HG03064 (cell line): ENCODE data around the gene BMI1.
"Not testable (repeated sequence)": the region's sequence is repeated elsewhere in the genome, so short reads cannot be mapped to it uniquely, and the experiment has no call there.

Experiments
- ATAC-seq: cut with Tn5 transposase; IDR thresholded peaks from one replicate; pipeline ENCODE4 v1.9.1; 2021; ENCODE audit warnings: low read depth; ENCODE audit not compliant: unreplicated experiment

BMI1 gene

GRCh38 chr10:22338185-22338900 is 17.4 kb downstream of the BMI1 start:
- ATAC-seq = no peak

DNA sequence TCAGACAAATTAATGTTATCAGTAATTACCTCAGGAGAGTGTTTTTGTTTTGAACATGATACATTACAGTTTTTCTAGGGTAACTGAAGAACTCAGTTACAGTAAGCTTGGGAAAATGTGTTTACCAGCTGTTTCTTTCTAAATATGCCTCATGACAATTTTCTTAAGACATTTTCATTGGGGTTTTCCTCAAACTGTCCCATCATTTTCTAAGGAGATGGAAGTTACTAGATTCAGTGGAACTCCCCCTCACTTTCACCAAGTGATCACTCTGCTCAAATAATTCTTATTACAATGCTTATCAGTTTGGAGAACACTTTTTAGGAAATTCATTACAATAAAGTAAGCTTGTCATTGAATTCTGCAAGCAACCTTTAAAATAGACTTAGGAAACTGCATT is 18.0 kb downstream of the BMI1 start:
- ATAC-seq = no peak

DNA sequence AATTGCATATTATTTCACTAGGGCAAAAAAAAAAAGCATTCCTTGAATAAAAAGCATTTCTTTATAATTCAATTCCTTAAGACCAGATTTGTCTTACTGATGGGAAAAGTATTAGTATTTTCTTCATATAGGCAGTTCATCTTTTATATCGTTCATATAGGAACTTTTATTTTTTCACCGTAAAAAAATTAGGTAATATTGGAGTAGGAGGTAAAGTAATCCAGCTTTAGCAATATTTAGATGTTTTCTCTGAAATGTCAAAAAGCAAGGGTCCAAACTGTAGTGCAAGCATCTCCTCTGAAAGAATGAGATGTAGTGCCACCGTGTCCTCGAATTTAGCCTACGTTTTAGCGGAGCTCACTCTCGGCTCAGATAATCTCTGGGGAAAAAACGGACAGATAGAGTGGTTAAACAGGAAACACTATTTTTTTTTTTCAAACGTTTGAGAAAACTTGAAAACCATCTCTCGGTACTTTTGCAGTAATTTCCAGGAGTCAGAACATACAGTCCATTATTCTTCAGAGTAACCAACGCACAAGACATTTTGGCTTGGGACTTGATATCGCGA is 18.9 kb downstream of the BMI1 start:
- ATAC-seq = peak; percentile 1

GRCh38 chr10:22340329-22341189 is 19.7 kb downstream of the BMI1 start:
- ATAC-seq = peak; percentile 46

- peak; percentile 9 for ATAC-seq
Observed at GRCh38 chr10:22341190-22341925, 20.5 kb downstream of the BMI1 start.

- no peak for ATAC-seq
Observed at GRCh38 chr10:22341926-22342196, 21.0 kb downstream of the BMI1 start.

DNA sequence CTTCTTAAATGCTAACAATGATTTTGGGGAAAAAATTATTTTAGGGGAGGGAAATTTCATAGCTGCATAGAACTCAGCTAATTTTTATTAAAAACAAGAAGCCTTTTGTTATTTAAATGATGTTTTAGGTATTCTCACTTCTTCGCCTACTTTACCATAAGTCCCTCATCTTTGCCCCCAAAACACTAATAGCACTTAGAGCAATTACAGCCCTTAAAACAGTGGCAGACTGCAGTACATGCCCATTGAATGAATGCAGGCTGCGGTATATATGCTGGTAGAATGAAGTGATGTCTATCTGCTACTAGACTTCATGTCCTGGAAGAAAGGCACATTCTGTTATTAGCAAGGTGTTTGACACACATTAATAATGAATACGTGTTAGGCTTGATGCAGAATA is 21.5 kb downstream of the BMI1 start:
- no peak for ATAC-seq

GRCh38 chr10:22343731-22344130 is 22.8 kb downstream of the BMI1 start:
- ATAC-seq = no peak

- no peak for ATAC-seq
Observed at GRCh38 chr10:22344249-22344648, 23.4 kb downstream of the BMI1 start.

DNA sequence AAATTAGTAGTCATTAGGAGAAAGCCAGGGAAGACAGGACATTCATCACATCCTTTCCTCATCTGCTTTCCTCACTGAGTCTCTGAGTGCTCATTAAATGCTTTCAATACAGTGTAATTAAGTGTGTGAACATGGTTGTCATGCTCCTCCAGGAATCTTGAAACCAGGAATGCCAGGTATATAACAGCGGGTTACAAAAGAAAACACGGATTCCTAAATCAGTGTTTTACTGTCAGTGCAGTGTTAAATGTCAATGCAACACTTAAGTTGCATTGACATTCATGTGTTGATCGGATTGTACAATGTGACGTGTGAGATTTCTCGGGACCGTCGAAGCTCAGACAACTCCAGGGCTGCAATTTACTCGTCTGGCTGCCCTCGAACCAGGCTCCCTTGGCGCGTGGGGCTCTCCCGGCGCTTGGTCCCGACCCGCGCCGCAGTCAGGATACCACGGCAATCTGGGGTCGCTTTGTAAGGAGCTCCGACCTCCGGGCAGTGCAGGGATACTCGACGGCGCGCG is 23.9 kb downstream of the BMI1 start:
- no peak for ATAC-seq

- ATAC-seq = no peak
Observed at GRCh38 chr10:22345301-22346095, 24.6 kb downstream of the BMI1 start, which contains the start of gene SPAG6. Gene SPAG6 (plus strand): TSS chr10:22345496. CDS start chr10:22345612, 116 bp downstream.

- ATAC-seq = no peak
Observed at GRCh38 chr10:22346096-22346661, 25.3 kb downstream of the BMI1 start.

DNA sequence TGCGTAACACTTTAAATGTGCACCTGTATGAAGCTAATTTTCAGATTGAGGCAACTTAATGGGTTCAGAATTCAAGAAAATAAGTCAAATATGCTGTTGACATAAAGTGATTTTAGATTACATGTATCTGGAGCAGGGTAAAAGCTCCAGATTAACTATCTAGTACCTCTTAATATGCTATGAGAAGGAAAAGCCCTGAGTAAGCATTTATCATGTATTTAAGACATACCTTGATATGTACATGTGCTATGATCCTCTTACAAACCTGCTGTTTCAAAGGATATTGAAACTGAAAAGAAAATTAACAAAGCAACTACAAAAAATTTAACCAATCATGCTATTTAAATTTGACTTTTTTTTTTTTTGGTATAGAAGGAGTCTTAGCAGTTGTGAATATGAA is 28.9 kb downstream of the BMI1 start:
- ATAC-seq = no peak

DNA sequence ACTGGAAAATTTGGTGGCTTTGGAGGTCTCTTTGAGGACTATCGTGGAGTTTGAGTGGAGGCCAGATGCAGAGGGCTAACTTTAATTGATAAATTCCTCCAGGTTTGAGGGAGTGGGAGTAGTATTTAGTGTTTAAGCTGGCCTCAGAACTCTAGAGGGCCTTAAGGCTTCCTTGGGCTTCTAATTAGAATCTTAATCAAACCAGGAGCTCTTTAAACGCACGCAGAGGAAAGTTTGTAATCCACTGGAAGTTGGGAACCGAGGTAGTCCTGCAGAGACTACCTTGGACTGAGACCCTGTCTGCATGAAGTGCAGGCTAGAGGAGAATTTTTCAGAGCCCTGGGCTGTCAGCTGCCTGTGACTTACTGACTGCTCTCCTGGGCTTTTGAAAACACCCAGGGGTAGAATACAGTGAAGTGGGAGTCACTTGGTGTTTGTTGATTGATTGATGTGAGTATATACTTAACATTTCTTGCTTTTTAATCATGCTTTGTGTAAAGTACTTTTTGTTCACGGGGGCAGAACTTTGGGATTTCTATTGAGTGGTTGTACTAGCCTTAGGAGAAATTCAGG is 30.3 kb downstream of the BMI1 start:
- ATAC-seq = no peak

GRCh38 chr10:22356324-22356873 is 35.5 kb downstream of the BMI1 start:
- ATAC-seq = no peak

DNA sequence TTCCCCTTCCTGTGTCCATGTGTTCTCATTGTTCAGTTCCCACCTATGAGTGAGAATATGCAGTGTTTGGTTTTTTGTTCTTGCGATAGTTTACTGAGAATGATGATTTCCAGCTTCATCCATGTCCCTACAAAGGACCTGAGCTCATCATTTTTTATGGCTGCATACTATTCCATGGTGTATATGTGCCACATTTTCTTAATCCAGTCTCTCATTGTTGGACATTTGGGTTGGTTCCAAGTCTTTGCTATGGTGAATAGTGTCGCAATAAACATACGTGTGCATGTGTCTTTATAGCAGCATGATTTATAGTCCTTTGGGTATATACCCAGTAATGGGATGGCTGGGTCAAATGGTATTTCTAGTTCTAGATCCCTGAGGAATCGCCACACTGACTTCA is 36.9 kb downstream of the BMI1 start:
- not testable (repeated sequence) for ATAC-seq

DNA sequence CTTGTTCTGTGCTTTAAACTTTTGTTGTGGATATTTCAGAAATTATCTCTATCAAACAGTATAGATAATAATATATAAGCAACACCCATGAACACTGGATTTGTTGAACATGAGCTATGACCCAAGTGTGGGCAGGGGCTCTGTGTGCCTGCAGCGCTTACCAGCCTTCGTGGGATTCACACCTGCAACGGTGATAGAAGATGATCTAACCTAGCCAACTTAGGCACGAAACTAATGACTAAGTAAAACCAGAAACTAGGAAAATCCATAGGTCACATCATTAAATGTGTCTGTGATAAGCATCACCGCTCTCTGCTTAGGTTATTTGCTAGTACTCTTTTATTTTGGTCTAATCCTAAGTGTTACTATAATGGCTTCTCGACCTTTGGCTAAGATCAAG is 42.4 kb downstream of the BMI1 start:
- ATAC-seq = no peak

DNA sequence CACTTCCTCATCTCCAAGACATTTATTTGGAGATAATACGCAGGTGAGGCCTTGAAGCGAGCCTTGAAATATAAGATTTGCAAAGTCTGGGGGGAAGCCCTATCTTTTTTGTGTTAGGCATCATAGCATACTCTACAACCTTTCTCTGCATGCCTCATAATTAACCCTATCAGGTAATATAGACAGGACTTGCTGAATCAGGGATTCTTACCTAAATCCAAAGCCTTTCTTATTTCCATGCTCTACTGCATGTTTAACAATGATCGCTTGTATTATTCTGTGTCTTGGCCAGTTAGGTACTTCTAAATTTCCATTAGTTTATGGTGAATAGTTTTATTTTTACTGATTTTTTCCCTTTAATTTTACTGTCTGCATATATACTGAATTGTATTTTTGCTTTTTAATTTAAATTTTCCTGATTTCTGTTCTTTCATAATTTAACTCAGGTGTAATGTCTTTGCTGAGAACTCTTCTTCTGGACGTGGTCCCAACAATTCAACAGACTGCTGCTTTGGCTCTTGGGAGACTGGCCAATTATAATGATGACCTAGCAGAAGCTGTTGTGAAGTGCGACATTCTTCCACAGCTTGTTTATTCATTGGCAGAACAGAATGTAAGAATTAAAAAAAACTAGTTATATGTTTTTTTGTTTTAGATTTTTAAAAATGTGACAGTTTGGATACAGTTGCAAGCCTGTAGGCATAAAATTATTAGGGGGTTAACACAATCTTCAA is 43.7 kb downstream of the BMI1 start:
- ATAC-seq = no peak
